ENCODE results near the gene GPA33. TPM values are rescaled to one million over a fixed set of nuclear protein-coding genes. Genes with fewer than 3 reads are reported as not detected.

GPA33 gene
- total RNA-seq, 3 donors from 2014 or later, result 0.16 to 0.45 (median 0.20) TPM

DNA sequence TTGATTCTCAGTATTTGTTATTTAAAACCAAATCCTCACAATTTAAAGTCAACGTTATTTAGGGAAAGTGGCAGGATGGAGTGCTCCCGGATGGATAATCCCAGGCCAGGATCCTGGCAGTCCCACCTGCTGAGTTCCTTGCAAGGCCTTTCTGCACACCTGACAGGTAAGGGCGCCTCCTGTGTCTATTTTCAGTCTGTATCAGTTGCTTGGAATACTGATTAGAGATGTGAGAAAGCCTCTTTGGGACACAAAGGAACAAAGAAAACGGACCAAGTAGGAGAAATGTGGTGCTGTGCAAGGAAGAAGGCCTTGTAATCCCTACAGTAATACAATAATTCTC is 15.9 kb upstream of the GPA33 start:
- Mint-ChIP-seq H3K27me3 (ENCODE audit: low read depth) (no peaks in the 10 kb centered on the region), H3K9me3 (peaks cover 5% of the 10 kb centered on the region), H3K36me3 (ENCODE audit: insufficient read depth) (no peaks in the 10 kb centered on the region), H3K4me3 (no peak overlapping the region), H3K4me1 (ENCODE audit: low read depth) (peaks cover 63% of the 10 kb centered on the region)
- DNase-seq, result no peak
- ATAC-seq, result no peak

DNA sequence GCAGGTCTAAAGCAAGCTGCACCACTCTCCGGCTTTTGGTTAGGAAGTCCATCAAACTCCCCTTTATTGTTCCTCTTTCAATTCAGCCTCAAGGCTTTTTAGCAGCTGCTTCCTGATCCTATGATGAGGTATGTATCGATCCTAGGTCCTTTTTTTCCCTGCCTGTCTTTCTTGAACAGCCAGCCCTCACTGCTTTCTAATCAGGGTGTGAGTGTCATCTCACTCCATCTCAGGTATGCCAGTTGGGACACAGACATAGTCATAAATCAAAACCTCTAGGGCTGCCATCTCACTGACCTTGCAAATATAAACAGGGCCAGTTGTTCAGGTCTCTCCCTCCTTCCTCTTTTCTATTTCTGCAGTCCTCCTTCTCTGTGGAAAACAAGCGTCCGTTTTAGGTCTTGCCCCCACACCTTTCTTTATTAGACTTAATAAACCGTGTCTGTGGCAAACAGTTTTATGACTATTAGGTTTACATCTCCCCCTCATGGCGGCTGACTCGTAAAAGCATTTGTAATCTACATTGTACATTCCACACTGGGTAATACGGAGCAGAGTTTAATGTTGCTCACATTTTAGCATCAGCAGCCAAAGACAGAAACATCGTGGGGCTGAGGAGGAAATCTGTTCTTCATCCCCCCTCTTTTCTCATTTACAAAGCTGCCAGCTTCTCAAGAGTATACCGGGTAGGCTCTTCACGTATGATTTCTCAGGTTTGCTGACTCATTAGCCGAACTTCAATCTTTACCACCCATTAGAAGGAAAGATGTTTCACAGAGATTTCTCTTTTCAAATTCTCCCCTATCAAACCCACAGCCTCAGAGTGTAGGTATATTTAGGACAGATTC is 15.3 kb upstream of the GPA33 start:
- no peak for DNase-seq
- Mint-ChIP-seq H3K4me3 (no peak overlapping the region), H3K9me3 (peaks cover 5% of the 10 kb centered on the region), H3K4me1 (ENCODE audit: low read depth) (peaks cover 57% of the 10 kb centered on the region), H3K27me3 (ENCODE audit: low read depth) (no peaks in the 10 kb centered on the region), H3K36me3 (ENCODE audit: insufficient read depth) (no peaks in the 10 kb centered on the region)
- ATAC-seq, result no peak

GRCh38 chr1:167104256-167104633 is 14.1 kb upstream of the GPA33 start:
- Mint-ChIP-seq H3K4me1 (ENCODE audit: low read depth) (peaks cover 44% of the 10 kb centered on the region), H3K27me3 (ENCODE audit: low read depth) (no peaks in the 10 kb centered on the region), H3K36me3 (ENCODE audit: insufficient read depth) (no peaks in the 10 kb centered on the region), H3K9me3 (no peaks in the 10 kb centered on the region), H3K4me3 (no peak overlapping the region)
- no peak for DNase-seq
- ATAC-seq, result no peak

GRCh38 chr1:167102906-167103573 is 12.9 kb upstream of the GPA33 start:
- Mint-ChIP-seq H3K4me1 (ENCODE audit: low read depth) (peaks cover 35% of the 10 kb centered on the region), H3K36me3 (ENCODE audit: insufficient read depth) (no peaks in the 10 kb centered on the region), H3K27me3 (ENCODE audit: low read depth) (no peaks in the 10 kb centered on the region), H3K9me3 (no peaks in the 10 kb centered on the region), H3K4me3 (no peak overlapping the region)
- ATAC-seq (no peak), DNase-seq (no peak)

- Mint-ChIP-seq H3K36me3 (ENCODE audit: insufficient read depth) (peaks cover 1% of the 10 kb centered on the region), H3K4me1 (ENCODE audit: low read depth) (peaks cover 29% of the 10 kb centered on the region), H3K4me3 (no peak overlapping the region), H3K27me3 (ENCODE audit: low read depth) (no peaks in the 10 kb centered on the region), H3K9me3 (no peaks in the 10 kb centered on the region)
- no peak for DNase-seq
- ATAC-seq, result no peak
Observed at GRCh38 chr1:167101754-167102153, 11.6 kb upstream of the GPA33 start.

DNA sequence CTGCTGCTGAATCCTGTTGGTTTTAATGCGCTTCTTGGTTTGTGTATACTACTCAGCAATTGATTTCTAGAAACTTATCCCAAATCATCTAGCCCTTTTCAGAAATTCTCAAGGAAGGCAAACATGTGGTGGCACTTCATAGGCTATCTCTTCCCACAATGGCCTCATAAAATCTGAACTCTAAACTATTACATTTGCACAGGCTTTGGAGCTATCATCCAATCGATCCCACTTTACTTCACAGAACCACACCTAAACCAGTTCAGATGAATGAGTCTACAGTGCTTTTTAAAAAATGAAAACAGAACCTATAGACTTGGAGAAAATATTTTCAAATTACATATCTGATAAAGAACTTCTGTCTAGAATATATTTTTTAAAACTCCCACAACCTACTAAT is 10.6 kb upstream of the GPA33 start:
- Mint-ChIP-seq H3K9me3 (no peaks in the 10 kb centered on the region), H3K4me1 (ENCODE audit: low read depth) (peaks cover 27% of the 10 kb centered on the region), H3K4me3 (no peak overlapping the region), H3K36me3 (ENCODE audit: insufficient read depth) (peaks cover 1% of the 10 kb centered on the region), H3K27me3 (ENCODE audit: low read depth) (no peaks in the 10 kb centered on the region)
- DNase-seq (no peak), ATAC-seq (no peak)

- Mint-ChIP-seq H3K27me3 (ENCODE audit: low read depth) (no peaks in the 10 kb centered on the region), H3K4me1 (ENCODE audit: low read depth) (peaks cover 22% of the 10 kb centered on the region), H3K9me3 (no peaks in the 10 kb centered on the region), H3K4me3 (no peak overlapping the region), H3K36me3 (ENCODE audit: insufficient read depth) (peaks cover 1% of the 10 kb centered on the region)
- ATAC-seq, result no peak
- DNase-seq, result no peak
Observed at GRCh38 chr1:167099851-167100250, 9.7 kb upstream of the GPA33 start.

DNA sequence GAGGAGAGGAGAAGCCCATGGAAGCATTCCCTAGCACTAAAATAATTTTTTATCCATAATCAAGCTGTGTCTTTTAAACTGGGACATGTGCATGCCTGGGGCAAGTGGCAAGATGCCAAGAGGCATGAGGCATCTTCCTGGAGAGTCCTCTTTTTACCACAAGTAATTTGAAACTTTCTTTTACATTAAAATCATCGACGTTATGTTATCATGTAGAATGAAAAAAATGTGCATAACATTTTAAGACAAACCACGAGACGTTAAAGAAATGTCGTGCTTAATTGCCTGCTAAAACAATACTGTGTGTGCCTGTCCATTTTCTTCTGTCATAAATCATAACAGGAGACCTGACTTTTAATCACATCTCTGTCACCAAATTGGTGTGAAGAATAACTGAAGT is 5.2 kb upstream of the GPA33 start:
- Mint-ChIP-seq H3K27me3 (ENCODE audit: low read depth) (no peaks in the 10 kb centered on the region), H3K4me3 (no peak overlapping the region), H3K36me3 (ENCODE audit: insufficient read depth) (peaks cover 1% of the 10 kb centered on the region), H3K4me1 (ENCODE audit: low read depth) (peaks cover 16% of the 10 kb centered on the region), H3K9me3 (no peaks in the 10 kb centered on the region)
- ATAC-seq (no peak), DNase-seq (no peak)

GRCh38 chr1:167094690-167095089 is 4.5 kb upstream of the GPA33 start:
- peaks cover 1% of the 10 kb centered on the region for H3K36me3 Mint-ChIP-seq (ENCODE audit: insufficient read depth)
- ATAC-seq, result no peak
- no peaks in the 10 kb centered on the region for H3K9me3 Mint-ChIP-seq

GRCh38 chr1:167093846-167094516 is 3.8 kb upstream of the GPA33 start, which contains the start of gene STYXL2:
Gene STYXL2, plus strand, starts transcription at chr1:167094075. Its CDS starts 775 bp downstream, at chr1:167094850.
- H3K4me3 Mint-ChIP-seq, result no peak within 1 kb of the TSS
- H3K36me3 Mint-ChIP-seq (ENCODE audit: insufficient read depth), result peaks cover 1% of the 10 kb centered on the region
- no peaks in the 10 kb centered on the region for H3K9me3 Mint-ChIP-seq

More at GRCh38 chr1:167094690-167095089, 4.5 kb upstream of the GPA33 start:
- Mint-ChIP-seq H3K4me3 (no peak overlapping the region), H3K4me1 (ENCODE audit: low read depth) (peaks cover 23% of the 10 kb centered on the region), H3K27me3 (ENCODE audit: low read depth) (no peaks in the 10 kb centered on the region)
- DNase-seq, result no peak

DNA sequence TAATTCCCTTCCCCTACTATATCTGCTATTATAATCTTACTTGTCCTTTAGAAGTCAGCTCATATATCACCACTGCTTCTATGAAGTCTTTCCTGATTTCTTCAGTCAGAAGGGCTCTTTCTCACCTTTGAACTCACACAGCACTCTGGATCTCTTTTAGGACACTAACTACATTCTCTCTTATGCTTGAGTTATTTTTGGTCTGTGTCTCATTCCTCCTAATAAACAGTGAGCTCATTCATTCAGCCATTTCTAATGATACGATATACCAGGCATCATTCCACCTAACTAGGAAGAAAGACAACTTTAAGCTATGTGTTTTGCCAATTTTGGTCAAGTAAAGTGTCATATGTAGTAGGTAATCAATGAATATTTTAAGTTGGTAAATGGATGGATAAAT is 2.5 kb upstream of the GPA33 start:
- ATAC-seq (no peak), DNase-seq (no peak)
- Mint-ChIP-seq H3K4me1 (ENCODE audit: low read depth) (peaks cover 43% of the 10 kb centered on the region), H3K36me3 (ENCODE audit: insufficient read depth) (peaks cover 1% of the 10 kb centered on the region), H3K9me3 (no peaks in the 10 kb centered on the region), H3K27me3 (ENCODE audit: low read depth) (no peaks in the 10 kb centered on the region), H3K4me3 (no peak overlapping the region)

More at GRCh38 chr1:167093846-167094516, 3.8 kb upstream of the GPA33 start, which contains the start of gene STYXL2:
- H3K27me3 Mint-ChIP-seq (ENCODE audit: low read depth), result no peaks in the 10 kb centered on the region
- no peak for ATAC-seq
- no peak for DNase-seq
- H3K4me1 Mint-ChIP-seq (ENCODE audit: low read depth), result peaks cover 30% of the 10 kb centered on the region

- Mint-ChIP-seq H3K4me1 (ENCODE audit: low read depth) (peaks cover 53% of the 10 kb centered on the region), H3K9me3 (no peaks in the 10 kb centered on the region), H3K4me3 (peak overlapping the region; percentile 69), H3K27me3 (ENCODE audit: low read depth) (no peaks in the 10 kb centered on the region), H3K36me3 (ENCODE audit: insufficient read depth) (no peaks in the 10 kb centered on the region)
- no peak for DNase-seq
- ATAC-seq, result no peak
Observed at GRCh38 chr1:167089939-167090313, 251 bp downstream of the GPA33 start.

DNA sequence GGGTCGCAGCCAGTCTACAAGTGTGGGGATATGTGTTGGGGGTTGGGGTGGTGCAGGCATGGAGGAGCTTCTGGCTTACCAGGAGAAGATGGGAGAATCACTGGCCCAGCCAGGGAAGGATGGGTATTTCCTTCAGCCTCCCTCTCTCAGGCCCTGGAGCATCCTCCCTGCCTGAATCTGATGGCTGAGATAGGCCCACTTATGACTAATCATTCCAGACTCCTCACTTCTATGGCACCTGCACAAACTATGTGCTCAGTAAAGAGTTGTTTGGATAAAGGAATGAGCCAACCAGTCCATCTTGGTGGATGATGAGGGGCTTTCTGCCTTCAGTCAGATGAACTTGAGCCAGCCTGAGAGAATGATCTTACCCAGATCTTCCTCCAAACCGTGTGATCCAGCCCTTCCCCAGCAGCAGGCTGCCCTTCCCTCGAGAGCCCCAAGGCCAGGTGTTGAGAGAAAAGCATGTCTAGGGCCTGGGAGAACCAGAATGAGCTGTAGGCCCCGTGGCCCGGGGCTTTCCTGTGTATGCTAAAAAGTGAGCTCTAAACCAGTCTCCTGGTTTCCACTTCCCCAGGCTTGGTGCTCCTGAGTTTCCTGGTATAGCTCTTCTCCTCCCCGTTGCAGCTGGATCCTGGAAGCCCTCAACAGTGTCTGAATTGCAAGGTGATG is 1.3 kb downstream of the GPA33 start:
- peak overlapping the region; percentile 1 for H3K4me3 Mint-ChIP-seq
- no peak for ATAC-seq
- no peaks in the 10 kb centered on the region for H3K9me3 Mint-ChIP-seq
- no peak for DNase-seq
- H3K4me1 Mint-ChIP-seq (ENCODE audit: low read depth), result peaks cover 53% of the 10 kb centered on the region
- no peaks in the 10 kb centered on the region for H3K36me3 Mint-ChIP-seq (ENCODE audit: insufficient read depth)
- H3K27me3 Mint-ChIP-seq (ENCODE audit: low read depth), result no peaks in the 10 kb centered on the region

DNA sequence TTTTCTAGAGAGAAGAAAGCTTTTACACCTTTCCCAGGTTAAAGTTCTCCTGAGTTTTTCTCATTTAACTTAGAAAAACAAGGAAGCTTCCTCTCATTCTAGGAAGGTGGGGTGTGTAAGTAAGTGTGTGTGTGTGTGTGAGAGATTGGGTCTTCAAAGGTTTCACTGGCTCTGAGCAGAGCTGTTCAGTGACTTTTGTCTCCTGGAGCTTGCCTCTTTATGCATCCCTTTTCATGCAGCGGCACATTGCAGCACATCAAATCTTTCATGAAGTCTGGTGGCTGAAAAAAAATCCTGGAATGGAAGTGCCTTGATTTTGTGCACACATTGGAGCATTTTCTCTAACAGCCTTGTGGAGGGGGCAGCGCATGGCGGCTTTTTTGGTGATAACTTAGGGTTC is 3.4 kb downstream of the GPA33 start:
- Mint-ChIP-seq H3K36me3 (ENCODE audit: insufficient read depth) (no peaks in the 10 kb centered on the region), H3K4me1 (ENCODE audit: low read depth) (peaks cover 47% of the 10 kb centered on the region), H3K27me3 (ENCODE audit: low read depth) (no peaks in the 10 kb centered on the region), H3K4me3 (no peak overlapping the region), H3K9me3 (no peaks in the 10 kb centered on the region)
- ATAC-seq, result no peak
- DNase-seq, result no peak

Data from activated T-cell treated with anti-CD3 and anti-CD28 coated beads, Interleukin-2, amount 50 U/mL, for 4 hours (primary cell).